GM12865 (cell line): ENCODE results near the gene SPOUT1.

ENCODE experiments used
- DNase-seq: peaks from one replicate; pipeline ENCODE4 v3.0.0; 2010; ENCODE audit warnings: low read depth
- H3K4me3 ChIP-seq: 2 replicates; pipeline ENCODE4 v1.5.1; 2011; ENCODE audit warnings: mild to moderate bottlenecking, low read depth, low read length, control low read depth
- TF ChIP-seq, protein P1 (sequence below): IDR thresholded peaks from 2 replicates; pipeline ENCODE4 v1.5.1; 2011; ENCODE audit warnings: low read length, control low read depth, low read depth, inconsistent platforms; ENCODE audit not compliant: insufficient read depth; ENCODE audit errors: missing control alignments

Gene SPOUT1

DNA sequence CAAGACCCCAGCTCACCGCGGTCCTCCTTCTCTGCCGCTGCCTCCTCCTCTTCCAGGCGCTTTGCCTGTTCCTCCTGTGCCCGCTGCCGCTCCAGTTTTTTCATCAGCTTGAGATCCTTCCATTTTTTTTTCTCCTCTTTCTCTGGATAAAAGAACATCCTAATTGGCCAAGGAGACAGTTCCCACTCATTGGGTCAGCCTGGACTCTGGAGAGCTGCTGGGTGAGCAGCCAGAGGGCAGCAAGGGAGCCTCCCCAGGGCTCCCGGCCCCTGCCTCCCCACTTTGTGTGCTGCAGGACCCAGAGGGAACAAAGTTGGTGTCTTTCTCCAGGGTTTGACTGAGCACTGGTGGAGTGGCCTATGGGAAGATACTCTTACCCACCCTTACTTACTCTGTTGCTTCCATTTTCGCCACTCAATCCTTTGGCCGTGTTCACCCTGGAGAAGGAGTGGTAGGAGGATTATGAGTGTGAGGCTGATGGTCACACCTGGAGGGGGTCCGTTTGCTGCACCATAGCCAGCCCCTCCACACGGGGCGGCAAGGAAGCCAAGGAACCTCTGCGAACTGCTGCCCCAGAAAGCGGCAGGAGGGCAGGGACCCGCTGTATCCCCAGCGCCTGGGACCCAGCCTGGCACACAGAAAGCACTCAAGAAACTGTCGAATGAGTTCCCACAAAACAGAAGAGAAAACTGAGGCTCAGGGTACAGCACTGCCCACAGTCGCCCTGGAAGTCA lies 708 bp downstream of the SPOUT1 start:
- no peak for DNase-seq
- peak overlapping the region; percentile 95 for H3K4me3 ChIP-seq
- TF ChIP-seq, protein P1, sequence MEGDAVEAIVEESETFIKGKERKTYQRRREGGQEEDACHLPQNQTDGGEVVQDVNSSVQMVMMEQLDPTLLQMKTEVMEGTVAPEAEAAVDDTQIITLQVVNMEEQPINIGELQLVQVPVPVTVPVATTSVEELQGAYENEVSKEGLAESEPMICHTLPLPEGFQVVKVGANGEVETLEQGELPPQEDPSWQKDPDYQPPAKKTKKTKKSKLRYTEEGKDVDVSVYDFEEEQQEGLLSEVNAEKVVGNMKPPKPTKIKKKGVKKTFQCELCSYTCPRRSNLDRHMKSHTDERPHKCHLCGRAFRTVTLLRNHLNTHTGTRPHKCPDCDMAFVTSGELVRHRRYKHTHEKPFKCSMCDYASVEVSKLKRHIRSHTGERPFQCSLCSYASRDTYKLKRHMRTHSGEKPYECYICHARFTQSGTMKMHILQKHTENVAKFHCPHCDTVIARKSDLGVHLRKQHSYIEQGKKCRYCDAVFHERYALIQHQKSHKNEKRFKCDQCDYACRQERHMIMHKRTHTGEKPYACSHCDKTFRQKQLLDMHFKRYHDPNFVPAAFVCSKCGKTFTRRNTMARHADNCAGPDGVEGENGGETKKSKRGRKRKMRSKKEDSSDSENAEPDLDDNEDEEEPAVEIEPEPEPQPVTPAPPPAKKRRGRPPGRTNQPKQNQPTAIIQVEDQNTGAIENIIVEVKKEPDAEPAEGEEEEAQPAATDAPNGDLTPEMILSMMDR, result no peak

DNA sequence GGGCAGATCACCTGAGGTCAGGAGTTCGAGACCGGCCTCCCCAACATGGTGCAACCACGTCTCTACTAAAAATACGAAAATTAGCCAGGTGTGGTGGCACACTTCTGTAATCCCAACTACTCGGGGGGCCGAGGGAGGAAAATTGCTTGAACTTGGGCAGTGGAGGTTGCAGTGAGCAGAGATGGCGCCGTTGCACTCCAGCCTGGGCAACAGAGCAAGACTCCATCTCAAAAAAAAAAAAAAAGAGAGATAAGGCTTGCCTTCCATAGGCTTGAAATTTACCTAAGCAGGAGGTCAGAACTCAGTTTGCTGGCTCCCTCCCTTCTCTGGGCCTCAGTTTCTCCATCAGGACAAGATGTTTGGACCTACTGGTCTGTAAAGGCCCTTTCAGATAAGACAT lies 1.3 kb downstream of the SPOUT1 start:
- H3K4me3 ChIP-seq, result peak overlapping the region; percentile 95
- TF ChIP-seq, protein P1, result no peak
- DNase-seq, result no peak

DNA sequence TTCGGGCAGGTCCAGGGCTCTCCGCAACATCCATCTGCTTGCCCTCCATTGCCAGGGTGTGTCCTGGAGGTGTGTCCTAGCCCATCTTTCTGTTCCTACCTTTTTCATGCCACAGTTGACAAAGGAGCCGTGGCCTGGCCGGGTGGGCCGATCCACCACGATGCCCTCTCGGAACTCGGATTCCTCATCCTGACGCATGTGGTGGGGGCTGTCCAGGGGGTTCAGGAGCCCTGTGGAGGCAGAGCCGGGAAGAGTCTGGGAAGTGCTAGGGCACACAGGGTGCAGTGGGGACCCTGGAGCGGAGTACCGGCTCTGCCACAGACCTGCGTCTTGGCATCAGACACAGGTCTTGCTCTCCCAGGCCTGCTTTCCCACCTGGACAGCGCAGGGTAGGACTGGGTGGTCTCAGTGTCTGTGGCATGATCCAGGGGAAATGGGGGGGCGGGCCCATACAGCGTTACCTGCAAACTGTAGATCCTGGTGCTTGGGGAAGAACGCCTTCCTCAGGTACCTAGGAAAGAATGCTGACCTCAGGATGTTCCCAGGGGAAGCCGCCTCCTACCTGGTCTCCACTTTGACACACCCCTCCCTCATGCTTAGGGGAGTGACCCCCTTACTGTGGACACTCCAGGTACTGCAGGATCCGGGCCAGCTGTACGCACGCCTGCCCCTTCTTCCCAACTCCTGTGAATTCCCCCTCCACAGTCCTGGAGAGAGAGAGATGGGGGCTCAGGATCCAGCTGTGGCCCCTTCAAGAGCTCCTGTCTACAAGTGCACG lies 3.5 kb downstream of the SPOUT1 start:
- TF ChIP-seq, protein P1, result no peak
- H3K4me3 ChIP-seq, result no peak overlapping the region
- no peak for DNase-seq

DNA sequence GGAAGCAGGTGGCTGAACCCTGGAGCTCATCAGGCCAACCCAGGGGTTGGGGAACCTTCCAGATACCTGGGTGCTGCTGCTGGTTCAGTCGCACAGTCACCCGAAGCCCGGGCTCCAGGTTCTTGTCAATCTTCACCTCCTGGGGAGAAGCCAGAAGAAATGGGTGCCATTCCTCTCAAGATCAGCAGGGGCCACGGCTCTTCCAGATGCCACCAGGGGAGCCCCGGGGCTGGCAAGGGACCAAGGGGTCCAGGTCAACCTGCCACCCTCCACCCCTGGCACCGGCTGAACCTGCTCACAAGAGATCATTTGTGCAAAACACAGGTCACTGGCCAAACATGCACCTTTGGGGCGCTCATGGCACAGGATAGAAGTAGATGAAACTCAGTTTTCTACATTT lies 4.7 kb downstream of the SPOUT1 start:
- H3K4me3 ChIP-seq, result no peak overlapping the region
- no peak for DNase-seq
- TF ChIP-seq, protein P1, result no peak

DNA sequence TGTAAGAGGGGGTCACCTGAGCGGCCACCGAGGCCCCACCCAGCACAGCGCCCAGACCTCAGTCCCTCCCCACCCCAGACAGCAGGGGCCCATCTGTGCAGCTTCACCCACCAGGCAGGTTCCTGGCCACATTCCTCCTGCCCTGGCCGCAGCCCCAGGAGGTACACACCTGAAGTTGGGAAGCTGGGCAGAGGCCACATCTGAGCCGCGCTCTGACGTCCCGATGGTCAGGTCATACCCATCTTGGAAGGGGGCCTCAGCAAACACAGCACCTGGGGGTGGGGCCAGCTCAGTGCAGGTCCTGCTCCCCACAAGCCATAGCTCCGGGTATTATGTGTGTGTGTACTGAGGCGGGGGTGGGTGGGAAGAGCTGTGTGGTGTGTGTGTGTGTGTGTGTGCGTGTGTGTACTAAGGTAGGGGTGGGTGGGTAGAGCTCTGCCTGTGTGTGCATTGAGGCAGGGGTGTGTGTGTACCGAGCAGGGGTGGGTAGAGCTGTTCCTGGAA lies 5.6 kb downstream of the SPOUT1 start:
- H3K4me3 ChIP-seq, result no peak overlapping the region
- DNase-seq, result no peak
- TF ChIP-seq, protein P1, result no peak

DNA sequence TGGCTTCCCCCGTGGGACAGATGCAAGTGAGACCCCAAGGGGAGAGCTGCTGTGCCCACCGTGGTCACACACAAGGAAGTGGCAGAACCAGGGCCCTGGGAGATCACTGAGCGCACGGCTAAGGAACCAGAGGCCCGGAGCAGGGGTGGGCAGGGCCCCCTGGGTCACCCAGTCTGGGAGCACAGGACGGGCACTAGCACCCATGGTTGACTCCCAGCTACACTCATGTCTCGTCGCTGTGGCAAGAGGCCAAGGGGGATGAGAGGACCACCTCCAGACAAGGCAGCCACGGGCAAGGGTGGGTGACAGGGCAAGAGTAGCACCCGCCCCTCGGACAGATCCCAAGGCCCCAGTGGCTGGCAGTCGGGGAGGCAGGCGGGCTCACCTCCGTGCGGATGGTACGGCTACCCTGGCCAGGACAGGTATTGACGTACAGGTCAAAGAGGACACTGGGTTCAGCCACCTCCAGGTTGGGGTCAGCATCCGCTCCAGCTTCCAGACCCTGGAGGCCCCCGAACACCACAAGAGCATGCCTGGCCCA lies 6.2 kb downstream of the SPOUT1 start:
- TF ChIP-seq, protein P1, result no peak
- no peak overlapping the region for H3K4me3 ChIP-seq
- DNase-seq, result no peak
